GM19372 (cell line): ENCODE measurements around the gene BET1L.

Experiments
- ATAC-seq: cut with Tn5 transposase; IDR thresholded peaks from one replicate; pipeline ENCODE4 v1.9.1; 2021; ENCODE audit warnings: mild to moderate bottlenecking, low read depth, moderate library complexity; ENCODE audit not compliant: unreplicated experiment

The BET1L gene

DNA sequence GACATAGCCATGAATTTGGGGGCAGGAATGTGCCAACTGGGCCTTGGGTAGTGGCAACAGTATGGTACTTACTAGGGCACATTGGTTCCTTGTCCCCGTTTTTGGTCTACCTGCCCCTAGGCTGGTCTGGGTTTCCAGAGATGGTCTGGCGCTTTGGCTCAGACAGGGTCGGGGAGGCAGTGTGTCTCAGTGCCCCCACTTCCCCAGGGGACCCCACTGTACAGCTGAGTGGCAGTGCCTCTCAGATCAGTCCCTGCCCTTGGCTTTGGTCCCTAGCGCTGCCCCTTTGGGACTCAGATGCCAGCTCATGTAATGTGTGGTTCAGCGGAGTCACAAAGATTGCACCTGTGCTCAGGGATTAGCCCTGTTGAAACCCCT lies 3.6 kb upstream of the BET1L start:
- no peak for ATAC-seq

DNA sequence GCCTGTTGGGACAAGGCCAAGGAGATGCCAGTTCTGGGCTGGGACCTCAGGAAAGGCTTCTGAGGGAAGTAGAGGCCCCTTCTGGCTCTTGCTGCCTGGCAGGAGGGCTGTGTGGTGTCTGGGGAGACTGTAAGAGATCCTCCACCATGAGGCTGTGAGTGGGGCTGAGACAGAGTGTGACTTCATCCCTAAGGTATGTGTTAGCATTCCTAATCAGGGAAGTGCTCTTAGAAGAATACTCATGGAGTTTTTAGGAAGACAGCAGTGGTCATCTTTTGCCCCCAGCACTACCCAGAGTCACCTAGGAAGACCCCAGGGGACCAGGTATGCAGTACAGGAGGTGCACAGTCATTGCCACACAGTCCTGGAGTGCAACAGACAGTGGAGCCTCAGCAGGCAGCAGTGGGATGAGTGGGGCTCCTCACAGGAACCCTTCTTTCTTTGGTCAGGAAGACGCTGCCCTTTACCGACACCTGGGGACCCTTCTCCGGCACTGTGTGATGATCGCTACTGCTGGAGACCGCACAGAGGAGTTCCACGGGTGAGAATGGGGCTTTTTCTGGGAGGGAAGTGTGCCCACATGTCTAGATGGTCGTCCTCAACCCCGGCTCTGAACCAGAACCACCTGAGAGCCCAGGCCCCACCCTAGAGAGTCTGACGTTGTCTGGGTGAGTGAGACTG lies 3.1 kb upstream of the BET1L start:
- ATAC-seq = no peak

DNA sequence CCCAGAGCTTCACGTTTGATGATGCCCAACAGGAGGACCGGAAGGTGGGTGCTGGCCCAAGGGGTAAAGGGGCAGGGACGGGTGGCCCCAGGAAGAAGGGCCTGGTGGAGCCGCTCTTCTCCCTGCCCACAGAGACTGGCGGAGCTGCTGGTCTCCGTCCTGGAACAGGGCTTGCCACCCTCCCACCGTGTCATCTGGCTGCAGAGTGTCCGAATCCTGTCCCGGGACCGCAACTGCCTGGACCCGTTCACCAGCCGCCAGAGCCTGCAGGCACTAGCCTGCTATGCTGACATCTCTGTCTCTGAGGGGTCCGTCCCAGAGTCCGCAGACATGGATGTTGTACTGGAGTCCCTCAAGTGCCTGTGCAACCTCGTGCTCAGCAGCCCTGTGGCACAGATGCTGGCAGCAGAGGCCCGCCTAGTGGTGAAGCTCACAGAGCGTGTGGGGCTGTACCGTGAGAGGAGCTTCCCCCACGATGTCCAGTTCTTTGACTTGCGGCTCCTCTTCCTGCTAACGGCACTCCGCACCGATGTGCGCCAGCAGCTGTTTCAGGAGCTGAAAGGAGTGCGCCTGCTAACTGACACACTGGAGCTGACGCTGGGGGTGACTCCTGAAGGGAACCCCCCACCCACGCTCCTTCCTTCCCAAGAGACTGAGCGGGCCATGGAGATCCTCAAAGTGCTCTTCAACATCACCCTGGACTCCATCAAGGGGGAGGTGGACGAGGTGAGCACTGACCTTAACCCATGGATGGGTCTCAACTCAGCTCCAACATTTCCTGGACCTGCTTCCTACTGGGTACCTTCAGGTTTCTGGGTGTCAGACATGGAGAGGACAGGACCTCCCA lies 2.3 kb upstream of the BET1L start:
- no peak for ATAC-seq

GRCh38 chr11:208917-209260 lies 1.7 kb upstream of the BET1L start:
- ATAC-seq = no peak

- no peak for ATAC-seq
Observed at GRCh38 chr11:208181-208916, 1.1 kb upstream of the BET1L start.

DNA sequence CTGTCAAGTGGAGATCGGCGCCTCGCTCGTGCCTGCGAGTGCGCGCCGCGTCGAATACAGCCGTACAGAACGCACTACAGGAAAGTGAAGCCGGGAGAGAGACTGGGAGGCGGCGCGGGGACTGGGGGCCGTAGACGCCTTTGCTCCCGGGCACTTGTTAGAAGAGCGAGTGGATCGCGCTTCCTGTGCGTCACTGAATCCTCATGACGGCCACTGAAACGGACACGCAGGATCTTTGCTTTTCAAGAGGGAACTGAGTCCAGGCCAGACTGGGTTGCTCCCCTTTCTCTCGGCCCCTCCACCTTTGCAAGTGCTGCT lies 623 bp upstream of the BET1L start:
- ATAC-seq = no peak

- ATAC-seq = no peak
Observed at GRCh38 chr11:206526-207207, 532 bp downstream of the BET1L start.

DNA sequence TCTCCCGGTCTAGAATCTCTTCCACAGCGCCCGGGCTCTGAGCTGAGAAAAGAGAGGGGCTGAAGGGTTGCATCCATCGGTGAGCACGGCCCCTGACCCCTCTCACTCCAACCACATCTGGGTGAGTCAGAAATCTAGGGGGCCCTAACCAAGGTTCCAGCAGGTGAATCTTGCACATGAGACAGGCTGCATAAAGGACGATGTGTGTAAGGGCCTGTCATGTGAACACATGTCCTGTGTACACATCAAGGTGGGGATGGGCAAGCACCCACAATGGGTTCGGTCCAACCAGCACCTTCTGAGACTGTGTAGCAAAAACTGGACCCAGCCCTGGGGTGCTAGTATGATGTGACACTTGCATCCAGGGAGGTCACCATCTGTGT lies 1.2 kb downstream of the BET1L start:
- ATAC-seq = no peak

- ATAC-seq = no peak
Observed at GRCh38 chr11:205221-206001, 1.8 kb downstream of the BET1L start.

DNA sequence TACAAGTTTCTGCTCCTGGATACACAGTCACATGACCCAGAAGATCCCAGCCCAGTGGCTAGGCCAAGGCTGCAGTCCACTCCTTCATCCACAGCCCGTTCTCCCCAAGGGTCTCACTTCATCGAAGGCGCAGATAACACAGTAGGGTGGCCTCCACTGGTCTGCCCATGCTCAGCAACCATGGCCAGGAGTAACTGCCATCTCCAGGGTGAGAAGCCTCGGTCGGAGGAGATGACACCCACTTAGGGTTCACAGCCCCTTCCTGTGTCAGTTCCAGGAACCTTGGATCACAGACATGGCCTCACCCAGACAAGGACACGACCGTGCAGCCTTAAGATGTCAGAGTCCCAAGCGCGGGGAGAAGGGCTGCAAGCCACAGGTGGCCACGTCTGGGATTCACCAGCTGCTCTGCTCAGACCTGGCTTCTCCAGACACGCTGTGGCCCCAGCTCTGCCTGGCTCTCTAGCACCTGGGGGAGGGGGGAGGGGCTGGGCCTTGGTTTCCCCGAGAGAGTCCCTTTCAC lies 2.6 kb downstream of the BET1L start:
- no peak for ATAC-seq

DNA sequence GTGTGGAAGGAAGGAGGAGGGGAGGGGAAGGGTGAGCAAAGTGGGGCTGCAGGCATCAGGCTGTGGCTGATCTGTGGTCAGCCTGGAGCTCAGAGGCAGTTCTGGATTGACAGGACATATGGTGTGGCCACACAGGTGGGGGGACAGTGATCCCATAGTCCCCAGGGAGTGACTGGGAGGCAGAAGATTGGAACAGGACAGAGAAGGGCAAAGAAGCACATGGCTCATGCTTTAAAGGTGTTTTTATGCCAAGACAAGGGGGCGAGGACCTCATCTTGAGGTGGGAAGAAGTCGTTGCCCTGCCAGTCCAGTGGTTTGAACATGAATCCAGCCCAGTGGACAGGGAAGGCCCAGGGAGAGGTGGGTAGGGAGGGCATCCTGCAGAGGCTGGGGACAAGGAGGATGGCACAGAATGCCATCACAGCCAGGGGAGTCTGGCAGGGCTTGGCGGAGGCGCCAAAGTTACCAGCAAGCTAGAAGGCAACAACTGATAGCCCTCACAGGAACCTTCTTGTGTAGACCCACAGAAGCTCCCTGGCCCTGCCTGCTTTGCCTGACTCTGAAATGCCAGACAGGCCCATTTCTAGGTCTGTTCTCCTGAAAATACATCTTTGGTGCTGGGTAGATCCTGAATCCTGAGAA lies 3.1 kb downstream of the BET1L start:
- ATAC-seq = no peak

DNA sequence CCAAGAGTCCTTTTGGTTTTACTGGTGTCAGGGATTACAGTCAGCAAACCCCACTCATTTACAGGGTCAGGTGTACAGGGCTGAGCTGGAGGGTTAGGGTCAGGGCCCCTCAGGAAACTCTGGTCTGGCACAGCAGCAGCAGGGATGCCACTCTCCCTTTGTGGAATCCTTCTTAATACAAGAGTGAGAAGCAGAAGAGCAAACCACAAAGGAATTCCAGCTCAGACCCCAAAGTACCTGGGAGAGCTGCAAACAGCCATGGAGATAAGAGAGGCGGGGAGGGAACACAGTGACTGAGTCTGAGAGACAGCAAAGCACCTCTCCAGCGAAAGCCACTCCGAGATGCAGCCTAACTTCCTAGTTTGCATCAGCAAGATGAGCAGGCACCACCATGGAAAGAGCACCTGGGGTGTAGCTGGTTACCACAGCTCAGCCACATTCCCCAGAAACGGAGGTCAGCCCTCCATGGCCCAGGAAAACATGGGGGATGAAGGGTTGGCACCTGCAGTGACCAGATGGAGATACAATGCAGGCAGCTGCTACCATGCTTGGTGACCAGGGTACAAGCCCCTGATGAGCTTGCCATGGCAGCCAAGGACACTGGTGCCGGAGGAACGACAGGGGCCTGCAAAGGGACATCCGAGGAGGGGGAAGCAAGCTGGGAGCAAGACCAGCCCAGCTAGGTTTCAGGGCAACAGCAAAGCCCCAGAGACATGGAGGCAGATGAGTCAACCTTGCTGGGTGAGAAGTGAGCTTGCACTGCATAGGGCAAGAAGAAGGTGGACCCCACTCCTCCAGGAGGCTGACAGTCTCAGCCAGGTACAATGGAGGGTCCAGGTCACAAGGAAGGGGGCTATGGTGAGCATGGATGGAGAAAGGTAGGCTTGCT lies 3.9 kb downstream of the BET1L start:
- ATAC-seq = no peak

DNA sequence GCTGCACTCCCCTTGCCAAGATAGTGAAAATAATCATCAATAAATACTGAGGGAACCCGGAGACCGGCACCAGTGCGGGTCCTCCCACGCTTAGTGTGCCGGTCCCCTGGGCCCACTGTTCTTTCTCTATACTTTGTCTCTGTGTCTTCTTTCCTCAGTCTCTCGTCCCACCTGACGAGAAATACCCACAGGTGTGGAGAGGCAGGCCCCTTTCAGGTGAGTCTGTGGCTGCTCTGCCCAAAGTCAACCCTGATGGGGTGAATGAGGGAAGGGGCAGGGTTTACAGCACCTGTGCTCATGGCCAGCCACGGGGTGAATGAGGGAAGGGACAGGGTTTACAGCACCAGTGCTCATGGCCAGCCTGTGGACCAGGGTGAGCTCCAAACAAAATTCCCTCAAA lies 4.7 kb downstream of the BET1L start:
- no peak for ATAC-seq

DNA sequence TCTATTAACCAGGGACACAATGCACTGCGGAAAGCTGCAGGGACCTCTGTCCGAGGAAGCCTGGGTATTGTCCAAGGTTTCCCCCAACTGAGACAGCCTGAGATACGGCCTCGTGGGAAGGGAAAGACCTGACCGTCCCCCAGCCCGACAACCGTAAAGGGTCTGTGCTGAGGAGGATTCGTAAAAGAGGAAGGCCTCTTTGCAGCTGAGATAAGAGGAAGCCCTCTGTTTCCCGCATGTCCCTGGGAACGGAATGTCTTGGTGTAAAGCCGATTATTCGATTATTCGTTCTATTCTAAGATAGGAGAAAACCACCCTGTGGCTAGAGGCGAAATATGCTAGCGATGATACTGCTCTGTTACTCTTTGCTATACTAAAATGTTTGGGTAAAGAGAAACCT lies 5.2 kb downstream of the BET1L start:
- no peak for ATAC-seq

GRCh38 chr11:200224-201003 lies 6.8 kb downstream of the BET1L start:
- ATAC-seq = no peak

- no peak for ATAC-seq
Observed at GRCh38 chr11:199782-200181, 7.4 kb downstream of the BET1L start.

DNA sequence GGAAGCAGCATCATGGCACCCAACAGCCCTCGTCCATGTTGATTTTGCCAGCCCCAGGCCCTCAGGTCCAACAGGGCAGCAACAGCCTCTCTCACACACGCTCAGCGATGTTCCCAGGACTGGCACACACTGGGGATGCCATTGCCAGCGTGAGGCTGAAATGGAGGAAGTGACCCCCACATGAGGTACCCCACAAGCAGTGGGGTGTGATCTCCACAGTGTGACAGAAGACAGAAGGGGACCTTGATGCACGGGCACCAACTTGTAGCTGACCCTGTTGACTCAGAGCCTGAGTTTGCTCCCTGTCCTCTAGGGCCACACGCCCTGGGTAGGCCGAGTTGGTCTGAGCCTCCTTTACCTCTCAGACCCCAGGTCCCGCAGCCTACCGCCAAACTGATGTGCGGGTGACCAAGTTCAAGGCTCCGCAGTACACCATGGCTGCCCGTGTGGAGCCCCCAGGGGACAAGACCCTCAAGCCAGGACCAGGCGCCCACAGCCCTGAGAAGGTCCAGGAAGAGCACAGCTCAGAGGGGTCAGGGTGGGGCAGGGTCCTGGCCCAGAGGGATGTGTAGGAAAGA lies 8.1 kb downstream of the BET1L start:
- no peak for ATAC-seq
